ENCODE data around the gene OGG1.

OGG1 gene

GRCh38 chr3:9742560-9742959 lies 7.2 kb upstream of the OGG1 start:
- Histone ChIP-seq H2AFZ (ENCODE audit: low read depth, low read length) (no peak overlapping the region), H2BK15ac (ENCODE audit: low read depth, poor library complexity, severe bottlenecking) (no peak overlapping the region), H3K14ac (ENCODE audit: low read length in 2 of 2) (no peak overlapping the region), H3K4ac (ENCODE audit: low read depth in 1 of 2, low read length in 2 of 2) (no peak overlapping the region), H4K91ac (ENCODE audit: low read length) (no peak overlapping the region), H3K9me3 (ENCODE audit: control insufficient read depth, low read length) (no peaks in the 10 kb centered on the region), H2BK120ac (ENCODE audit: low read depth, low read length) (no peak overlapping the region), H3K27ac (ENCODE audit: low read length, poor library complexity, severe bottlenecking) (no peak overlapping the region), H3K4me3 (ENCODE audit: insufficient read depth in 1 of 2, low read depth in 1 of 2, low read length in 2 of 2) (no peak overlapping the region), H3K9ac (ENCODE audit: low read length) (no peak overlapping the region), H2BK12ac (ENCODE audit: low read length in 2 of 2) (no peak overlapping the region), H2AK5ac (ENCODE audit: low read length, severe bottlenecking) (no peak overlapping the region), H3K27me3 (ENCODE audit: control insufficient read depth in 1 of 2, insufficient read depth in 1 of 2, low read length in 2 of 2) (no peaks in the 10 kb centered on the region), H3K4me1 (ENCODE audit: control insufficient read depth, insufficient read depth, low read depth, low read length) (peaks cover 14% of the 10 kb centered on the region), H3K79me1 (replicated peaks; ENCODE audit: low read length, poor library complexity, severe bottlenecking) (peaks cover 52% of the 10 kb centered on the region), H4K8ac (ENCODE audit: low read length) (no peak overlapping the region), H3K36me3 (ENCODE audit: control insufficient read depth in 1 of 2, insufficient read depth in 2 of 2, low read depth in 1 of 2, low read length in 2 of 2) (peaks cover 90 to 100% of the 10 kb centered on the region in 2 experiments), H3K4me2 (ENCODE audit: low read length, poor library complexity, severe bottlenecking) (no peak overlapping the region), H2BK5ac (ENCODE audit: low read depth, low read length, poor library complexity, severe bottlenecking) (no peak overlapping the region), H3K18ac (ENCODE audit: low read depth in 1 of 2, low read length in 2 of 2) (no peak overlapping the region), H3K23ac (ENCODE audit: low read length in 2 of 2) (no peak overlapping the region)
- no CpG with 5 or more reads among the region's 1 CpG for WGBS
- DNase-seq = no peak

DNA sequence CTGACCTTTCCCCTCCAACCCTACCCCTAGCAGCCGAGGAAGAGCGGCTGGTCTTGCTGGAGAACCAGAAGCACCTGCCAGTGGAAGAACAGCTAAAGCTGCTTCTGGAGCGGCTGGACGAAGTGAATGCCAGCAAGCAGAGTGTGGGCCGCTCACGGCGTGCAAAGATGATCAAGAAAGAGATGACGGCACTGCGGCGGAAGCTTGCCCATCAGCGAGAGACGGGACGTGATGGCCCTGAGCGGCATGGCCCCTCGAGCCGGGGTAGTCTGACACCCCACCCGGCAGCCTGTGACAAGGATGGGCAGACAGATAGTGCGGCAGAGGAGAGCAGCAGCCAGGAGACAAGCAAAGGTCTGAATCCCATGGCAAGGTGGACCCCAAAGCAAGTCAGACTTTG lies 6.2 kb upstream of the OGG1 start:
- Histone ChIP-seq H3K27me3 (ENCODE audit: control insufficient read depth in 1 of 2, insufficient read depth in 1 of 2, low read length in 2 of 2) (no peaks in the 10 kb centered on the region), H3K4me2 (ENCODE audit: low read length, poor library complexity, severe bottlenecking) (no peak overlapping the region), H3K79me1 (replicated peaks; ENCODE audit: low read length, poor library complexity, severe bottlenecking) (peaks cover 52% of the 10 kb centered on the region), H2BK120ac (ENCODE audit: low read depth, low read length) (no peak overlapping the region), H3K4ac (ENCODE audit: low read depth in 1 of 2, low read length in 2 of 2) (no peak overlapping the region), H3K14ac (ENCODE audit: low read length in 2 of 2) (no peak overlapping the region), H3K23ac (ENCODE audit: low read length in 2 of 2) (no peak overlapping the region), H3K18ac (ENCODE audit: low read depth in 1 of 2, low read length in 2 of 2) (no peak overlapping the region), H3K27ac (ENCODE audit: low read length, poor library complexity, severe bottlenecking) (no peak overlapping the region), H2BK15ac (ENCODE audit: low read depth, poor library complexity, severe bottlenecking) (no peak overlapping the region), H4K91ac (ENCODE audit: low read length) (no peak overlapping the region), H2BK5ac (ENCODE audit: low read depth, low read length, poor library complexity, severe bottlenecking) (no peak overlapping the region), H4K8ac (ENCODE audit: low read length) (no peak overlapping the region), H3K4me1 (ENCODE audit: control insufficient read depth, insufficient read depth, low read depth, low read length) (peaks cover 15% of the 10 kb centered on the region), H3K9ac (ENCODE audit: low read length) (no peak overlapping the region), H3K9me3 (ENCODE audit: control insufficient read depth, low read length) (no peaks in the 10 kb centered on the region), H2BK12ac (ENCODE audit: low read length in 2 of 2) (no peak overlapping the region), H2AK5ac (ENCODE audit: low read length, severe bottlenecking) (no peak overlapping the region), H3K4me3 (ENCODE audit: insufficient read depth in 1 of 2, low read depth in 1 of 2, low read length in 2 of 2) (no peak overlapping the region), H3K36me3 (ENCODE audit: control insufficient read depth in 1 of 2, insufficient read depth in 2 of 2, low read depth in 1 of 2, low read length in 2 of 2) (peaks cover 90 to 100% of the 10 kb centered on the region in 2 experiments), H2AFZ (ENCODE audit: low read depth, low read length) (no peak overlapping the region)
- DNase-seq = no peak
- 98% methylated on average over 18 of the region's 18 CpGs for WGBS

- Histone ChIP-seq H2BK15ac (ENCODE audit: low read depth, poor library complexity, severe bottlenecking) (peak overlapping the region; percentile 26), H3K27ac (ENCODE audit: low read length, poor library complexity, severe bottlenecking) (no peak overlapping the region), H4K8ac (ENCODE audit: low read length) (no peak overlapping the region), H3K4me2 (ENCODE audit: low read length, poor library complexity, severe bottlenecking) (no peak overlapping the region), H2AK5ac (ENCODE audit: low read length, severe bottlenecking) (no peak overlapping the region), H3K9me3 (ENCODE audit: control insufficient read depth, low read length) (no peaks in the 10 kb centered on the region), H2AFZ (ENCODE audit: low read depth, low read length) (no peak overlapping the region), H3K4me3 (ENCODE audit: insufficient read depth in 1 of 2, low read depth in 1 of 2, low read length in 2 of 2) (no peak overlapping the region), H3K79me1 (replicated peaks; ENCODE audit: low read length, poor library complexity, severe bottlenecking) (peaks cover 49% of the 10 kb centered on the region), H3K18ac (ENCODE audit: low read depth in 1 of 2, low read length in 2 of 2) (no peak overlapping the region), H4K91ac (ENCODE audit: low read length) (no peak overlapping the region), H3K23ac (ENCODE audit: low read length in 2 of 2) (no peak overlapping the region), H3K36me3 (ENCODE audit: control insufficient read depth in 1 of 2, insufficient read depth in 2 of 2, low read depth in 1 of 2, low read length in 2 of 2) (peaks cover 88 to 96% of the 10 kb centered on the region in 2 experiments), H2BK5ac (ENCODE audit: low read depth, low read length, poor library complexity, severe bottlenecking) (no peak overlapping the region), H3K27me3 (ENCODE audit: control insufficient read depth in 1 of 2, insufficient read depth in 1 of 2, low read length in 2 of 2) (no peaks in the 10 kb centered on the region), H3K9ac (ENCODE audit: low read length) (no peak overlapping the region), H2BK120ac (ENCODE audit: low read depth, low read length) (no peak overlapping the region), H3K4ac (ENCODE audit: low read depth in 1 of 2, low read length in 2 of 2) (no peak overlapping the region), H2BK12ac (ENCODE audit: low read length in 2 of 2) (no peak overlapping the region), H3K4me1 (ENCODE audit: control insufficient read depth, insufficient read depth, low read depth, low read length) (peaks cover 16% of the 10 kb centered on the region), H3K14ac (ENCODE audit: low read length in 2 of 2) (no peak overlapping the region)
- DNase-seq = no peak
- 96% methylated on average over 12 of the region's 13 CpGs for WGBS
Measured at GRCh38 chr3:9744162-9744561, 5.6 kb upstream of the OGG1 start.

DNA sequence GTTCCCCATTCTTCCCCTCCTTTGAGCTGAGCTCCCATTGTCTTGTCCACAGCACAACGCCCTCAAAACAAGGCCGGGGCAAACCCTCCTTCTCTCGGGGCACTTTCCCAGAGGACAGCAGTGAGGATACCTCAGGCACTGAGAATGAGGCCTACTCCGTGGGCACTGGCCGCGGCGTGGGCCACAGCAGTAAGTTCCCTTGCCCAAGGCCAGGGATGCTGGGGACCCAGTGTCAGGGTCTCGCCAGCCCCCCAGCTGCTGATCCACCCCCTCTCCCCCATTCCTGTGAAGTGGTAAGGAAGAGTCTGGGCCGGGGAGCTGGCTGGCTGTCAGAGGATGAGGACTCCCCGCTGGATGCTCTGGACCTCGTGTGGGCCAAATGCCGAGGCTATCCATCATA lies 4.2 kb upstream of the OGG1 start:
- Histone ChIP-seq H3K4me1 (ENCODE audit: control insufficient read depth, insufficient read depth, low read depth, low read length) (peaks cover 19% of the 10 kb centered on the region), H3K4me3 (ENCODE audit: insufficient read depth in 1 of 2, low read depth in 1 of 2, low read length in 2 of 2) (peak overlapping the region in 1 of 2 experiments; percentile 29)
- 86% methylated on average over 3 of the region's 12 CpGs for WGBS

More for the DNA sequence above, 4.2 kb upstream of the OGG1 start:
- H3K4me2 ChIP-seq (ENCODE audit: low read length, poor library complexity, severe bottlenecking) = no peak overlapping the region
- no peaks in the 10 kb centered on the region for H3K9me3 ChIP-seq (ENCODE audit: control insufficient read depth, low read length)
- peak overlapping the region in 1 of 2 experiments; percentile 34 for H2BK12ac ChIP-seq (ENCODE audit: low read length in 2 of 2)
- H4K8ac ChIP-seq (ENCODE audit: low read length) = no peak overlapping the region
- no peak overlapping the region for H2AK5ac ChIP-seq (ENCODE audit: low read length, severe bottlenecking)
- no peak overlapping the region for H3K14ac ChIP-seq (ENCODE audit: low read length in 2 of 2)
- no peak for DNase-seq
- no peak overlapping the region for H2BK5ac ChIP-seq (ENCODE audit: low read depth, low read length, poor library complexity, severe bottlenecking)
- H4K91ac ChIP-seq (ENCODE audit: low read length) = no peak overlapping the region
- H2BK15ac ChIP-seq (ENCODE audit: low read depth, poor library complexity, severe bottlenecking) = no peak overlapping the region
- H3K18ac ChIP-seq (ENCODE audit: low read depth in 1 of 2, low read length in 2 of 2) = no peak overlapping the region
- H3K4ac ChIP-seq (ENCODE audit: low read depth in 1 of 2, low read length in 2 of 2) = no peak overlapping the region
- H3K79me1 ChIP-seq (replicated peaks; ENCODE audit: low read length, poor library complexity, severe bottlenecking) = peaks cover 38% of the 10 kb centered on the region
- peak overlapping the region; percentile 9 for H3K27ac ChIP-seq (ENCODE audit: low read length, poor library complexity, severe bottlenecking)
- H3K27me3 ChIP-seq (ENCODE audit: control insufficient read depth in 1 of 2, insufficient read depth in 1 of 2, low read length in 2 of 2) = no peaks in the 10 kb centered on the region
- H2BK120ac ChIP-seq (ENCODE audit: low read depth, low read length) = no peak overlapping the region
- no peak overlapping the region for H3K9ac ChIP-seq (ENCODE audit: low read length)
- no peak overlapping the region for H3K23ac ChIP-seq (ENCODE audit: low read length in 2 of 2)
- H2AFZ ChIP-seq (ENCODE audit: low read depth, low read length) = no peak overlapping the region
- peaks cover 76 to 82% of the 10 kb centered on the region in 2 experiments for H3K36me3 ChIP-seq (ENCODE audit: control insufficient read depth in 1 of 2, insufficient read depth in 2 of 2, low read depth in 1 of 2, low read length in 2 of 2)
